Measurements from ENCODE around the gene UGCG.

DNA sequence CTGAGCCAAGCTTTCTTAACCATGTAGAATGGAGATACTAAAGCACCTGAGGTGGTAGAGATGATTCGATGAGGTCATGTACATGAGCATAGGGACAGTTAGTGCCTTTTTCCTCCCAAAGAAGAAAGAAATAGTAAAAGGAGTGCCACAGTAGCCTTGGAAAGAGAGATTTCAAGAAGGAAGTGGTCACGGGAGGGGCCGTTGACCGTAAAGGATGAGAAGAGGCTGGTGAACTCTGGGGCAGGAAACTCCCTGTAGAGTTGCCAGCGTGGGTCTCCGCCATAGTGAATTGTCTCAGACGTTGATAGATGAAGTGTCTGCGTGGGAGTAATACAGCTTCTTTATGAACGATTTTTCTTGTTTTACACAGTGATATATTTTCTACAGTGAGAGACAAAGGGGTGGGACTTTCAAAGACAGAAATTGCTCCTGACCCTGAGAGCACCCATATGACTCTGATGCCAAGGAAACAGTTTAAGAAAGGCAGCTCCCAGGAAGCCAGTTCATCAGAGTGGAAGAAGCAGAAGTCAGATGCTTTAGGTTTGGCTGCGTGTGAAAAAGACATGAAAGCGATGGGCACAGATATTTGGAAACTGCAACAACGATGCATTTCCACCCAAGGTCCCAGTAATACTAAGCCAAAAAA is 41.3 kb downstream of the UGCG start:
- TF ChIP-seq, protein P1, sequence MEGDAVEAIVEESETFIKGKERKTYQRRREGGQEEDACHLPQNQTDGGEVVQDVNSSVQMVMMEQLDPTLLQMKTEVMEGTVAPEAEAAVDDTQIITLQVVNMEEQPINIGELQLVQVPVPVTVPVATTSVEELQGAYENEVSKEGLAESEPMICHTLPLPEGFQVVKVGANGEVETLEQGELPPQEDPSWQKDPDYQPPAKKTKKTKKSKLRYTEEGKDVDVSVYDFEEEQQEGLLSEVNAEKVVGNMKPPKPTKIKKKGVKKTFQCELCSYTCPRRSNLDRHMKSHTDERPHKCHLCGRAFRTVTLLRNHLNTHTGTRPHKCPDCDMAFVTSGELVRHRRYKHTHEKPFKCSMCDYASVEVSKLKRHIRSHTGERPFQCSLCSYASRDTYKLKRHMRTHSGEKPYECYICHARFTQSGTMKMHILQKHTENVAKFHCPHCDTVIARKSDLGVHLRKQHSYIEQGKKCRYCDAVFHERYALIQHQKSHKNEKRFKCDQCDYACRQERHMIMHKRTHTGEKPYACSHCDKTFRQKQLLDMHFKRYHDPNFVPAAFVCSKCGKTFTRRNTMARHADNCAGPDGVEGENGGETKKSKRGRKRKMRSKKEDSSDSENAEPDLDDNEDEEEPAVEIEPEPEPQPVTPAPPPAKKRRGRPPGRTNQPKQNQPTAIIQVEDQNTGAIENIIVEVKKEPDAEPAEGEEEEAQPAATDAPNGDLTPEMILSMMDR (IDR thresholded peaks at IDR 0.05; ENCODE audit: low read depth, low read length) = no peak
- TF ChIP-seq POLR2A (IDR thresholded peaks at IDR 0.05; ENCODE audit: extremely low read depth, insufficient read length) = no peak
- TF ChIP-seq, protein P2, sequence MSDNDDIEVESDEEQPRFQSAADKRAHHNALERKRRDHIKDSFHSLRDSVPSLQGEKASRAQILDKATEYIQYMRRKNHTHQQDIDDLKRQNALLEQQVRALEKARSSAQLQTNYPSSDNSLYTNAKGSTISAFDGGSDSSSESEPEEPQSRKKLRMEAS (IDR thresholded peaks at IDR 0.05; ENCODE audit: low read depth, low read length) = no peak

Data from NB4 (cell line).